IPS-NIHi11 (cell line): ENCODE data around the gene UPK1A.
A peak's percentile ranks its signal among the peaks of the same experiment; 100 is the strongest.
"Not testable (repeated sequence)": the region's sequence is repeated elsewhere in the genome, so short reads cannot be mapped to it uniquely, and the experiment has no call there.

Experiments used
- DNase-seq: peaks from one replicate; pipeline ENCODE4 v3.0.0; 2012; ENCODE audit warnings: mixed read lengths, low spot score

The UPK1A gene

DNA sequence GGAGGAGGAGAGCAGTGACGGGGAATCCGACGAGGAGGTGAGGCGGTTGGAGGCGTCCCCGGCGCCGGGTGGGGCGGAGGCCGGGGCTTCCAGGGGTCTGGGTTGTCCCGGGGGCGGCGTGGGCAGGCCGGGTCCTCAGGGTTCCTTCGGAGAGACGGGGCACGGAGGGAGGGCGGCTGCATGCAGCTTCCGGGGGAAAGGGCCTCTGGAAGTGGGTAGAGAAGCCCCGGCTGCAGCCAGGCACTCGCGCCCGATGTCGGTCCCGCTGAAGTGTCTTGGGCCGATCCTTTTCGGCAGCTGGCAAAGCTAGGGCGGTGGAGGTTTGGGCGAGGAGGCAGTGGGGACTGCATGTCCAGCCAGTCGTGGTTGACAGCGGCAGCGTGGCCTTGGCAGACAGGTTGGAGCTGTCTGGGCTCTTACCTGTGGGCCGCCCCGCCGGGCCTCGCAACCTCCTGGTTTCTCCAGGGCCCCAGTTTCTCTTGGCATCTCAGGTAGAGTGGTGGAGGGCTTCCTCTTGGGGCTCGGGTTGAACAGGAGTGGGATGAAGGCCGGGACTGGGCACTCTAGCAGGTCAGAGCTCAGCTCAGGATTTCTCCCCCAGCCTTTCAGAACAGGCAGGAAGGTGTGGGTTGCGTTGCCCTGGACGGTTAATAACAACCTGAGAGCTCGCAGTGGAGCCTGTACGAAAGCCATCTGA lies 52.2 kb downstream of the UPK1A start:
- DNase-seq = no peak

DNA sequence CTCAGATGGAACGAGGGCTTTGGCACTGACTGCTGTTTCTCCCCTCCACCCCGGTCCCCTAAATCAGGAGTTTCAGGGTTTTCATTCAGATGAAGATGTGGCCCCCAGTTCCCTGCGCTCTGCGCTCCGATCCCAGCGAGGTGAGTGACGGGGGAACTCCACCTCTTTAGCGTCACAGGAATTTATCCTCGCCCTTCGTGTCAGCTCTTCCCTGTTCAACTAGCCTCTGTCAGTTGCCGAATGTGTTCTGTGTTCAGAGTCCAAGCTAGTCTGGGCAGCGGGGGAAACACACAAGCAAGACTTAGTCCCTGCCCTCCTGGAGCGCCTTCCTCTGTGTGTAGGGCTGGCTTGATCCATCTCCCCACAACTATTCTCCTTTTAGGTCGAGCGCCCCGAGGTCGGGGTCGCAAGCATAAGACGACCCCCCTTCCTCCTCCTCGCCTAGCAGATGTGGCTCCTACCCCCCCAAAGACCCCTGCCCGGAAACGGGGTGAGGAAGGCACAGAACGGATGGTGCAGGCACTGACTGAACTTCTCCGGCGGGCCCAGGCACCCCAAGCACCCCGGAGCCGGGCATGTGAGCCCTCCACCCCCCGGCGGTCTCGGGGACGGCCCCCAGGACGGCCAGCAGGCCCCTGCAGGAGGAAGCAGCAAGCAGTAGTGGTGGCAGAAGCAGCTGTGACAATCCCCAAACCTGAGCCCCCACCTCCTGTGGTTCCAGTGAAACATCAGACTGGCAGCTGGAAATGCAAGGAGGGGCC lies 53.3 kb downstream of the UPK1A start:
- no peak for DNase-seq

DNA sequence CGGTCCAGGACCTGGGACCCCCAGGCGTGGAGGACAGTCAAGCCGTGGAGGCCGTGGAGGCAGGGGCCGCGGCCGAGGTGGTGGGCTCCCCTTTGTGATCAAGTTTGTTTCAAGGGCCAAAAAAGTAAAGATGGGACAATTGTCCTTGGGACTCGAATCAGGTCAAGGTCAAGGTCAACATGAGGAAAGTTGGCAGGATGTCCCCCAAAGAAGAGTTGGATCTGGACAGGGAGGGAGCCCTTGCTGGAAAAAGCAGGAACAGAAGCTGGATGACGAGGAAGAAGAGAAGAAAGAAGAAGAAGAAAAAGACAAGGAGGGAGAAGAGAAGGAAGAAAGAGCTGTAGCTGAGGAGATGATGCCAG lies 53.8 kb downstream of the UPK1A start:
- no peak for DNase-seq

DNA sequence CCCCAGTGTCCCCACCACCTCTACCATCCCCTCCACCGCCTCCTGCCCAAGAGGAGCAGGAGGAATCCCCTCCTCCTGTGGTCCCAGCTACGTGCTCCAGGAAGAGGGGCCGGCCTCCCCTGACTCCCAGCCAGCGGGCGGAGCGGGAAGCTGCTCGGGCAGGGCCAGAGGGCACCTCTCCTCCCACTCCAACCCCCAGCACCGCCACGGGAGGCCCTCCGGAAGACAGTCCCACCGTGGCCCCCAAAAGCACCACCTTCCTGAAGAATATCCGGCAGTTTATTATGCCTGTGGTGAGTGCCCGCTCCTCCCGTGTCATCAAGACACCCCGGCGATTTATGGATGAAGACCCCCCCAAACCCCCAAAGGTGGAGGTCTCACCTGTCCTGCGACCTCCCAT lies 54.3 kb downstream of the UPK1A start:
- no peak for DNase-seq

DNA sequence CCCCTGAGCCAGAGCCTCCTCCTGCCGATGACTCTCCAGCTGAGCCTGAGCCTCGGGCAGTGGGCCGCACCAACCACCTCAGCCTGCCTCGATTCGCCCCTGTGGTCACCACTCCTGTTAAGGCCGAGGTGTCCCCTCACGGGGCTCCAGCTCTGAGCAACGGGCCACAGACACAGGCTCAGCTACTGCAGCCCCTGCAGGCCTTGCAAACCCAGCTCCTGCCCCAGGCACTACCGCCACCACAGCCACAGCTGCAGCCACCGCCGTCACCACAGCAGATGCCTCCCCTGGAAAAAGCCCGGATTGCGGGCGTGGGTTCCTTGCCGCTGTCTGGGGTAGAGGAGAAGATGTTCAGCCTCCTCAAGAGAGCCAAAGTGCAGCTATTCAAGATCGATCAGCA lies 55.1 kb downstream of the UPK1A start:
- no peak for DNase-seq

DNA sequence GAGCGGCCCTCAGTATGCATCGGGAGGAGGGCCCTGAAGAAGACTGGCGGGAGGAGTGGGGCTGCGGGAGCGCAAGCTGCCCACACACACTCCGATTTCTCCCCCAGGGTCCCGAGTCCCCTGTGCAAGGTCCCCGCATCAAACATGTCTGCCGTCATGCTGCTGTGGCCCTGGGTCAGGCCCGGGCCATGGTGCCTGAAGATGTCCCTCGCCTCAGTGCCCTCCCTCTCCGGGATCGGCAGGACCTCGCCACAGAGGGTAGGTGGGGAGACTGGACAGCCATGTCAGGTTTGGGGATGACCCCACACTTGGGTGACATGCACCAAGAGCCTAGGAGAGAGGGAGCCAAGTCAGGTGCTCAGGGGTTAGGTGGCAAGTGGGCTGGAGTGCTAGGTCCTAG lies 56.1 kb downstream of the UPK1A start:
- no peak for DNase-seq

DNA sequence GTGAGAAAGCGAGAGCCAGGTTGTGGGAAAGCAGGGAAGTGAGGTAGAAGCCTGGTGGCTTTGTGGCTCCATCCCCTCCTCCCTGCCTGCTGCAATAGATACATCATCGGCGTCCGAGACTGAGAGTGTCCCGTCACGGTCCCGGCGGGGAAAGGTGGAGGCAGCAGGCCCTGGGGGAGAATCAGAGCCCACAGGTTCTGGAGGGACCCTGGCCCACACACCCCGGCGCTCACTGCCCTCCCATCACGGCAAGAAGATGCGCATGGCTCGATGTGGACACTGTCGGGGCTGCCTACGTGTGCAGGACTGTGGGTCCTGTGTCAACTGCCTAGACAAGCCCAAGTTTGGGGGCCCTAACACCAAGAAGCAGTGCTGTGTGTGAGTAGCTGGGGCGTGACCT lies 56.6 kb downstream of the UPK1A start:
- no peak for DNase-seq

DNA sequence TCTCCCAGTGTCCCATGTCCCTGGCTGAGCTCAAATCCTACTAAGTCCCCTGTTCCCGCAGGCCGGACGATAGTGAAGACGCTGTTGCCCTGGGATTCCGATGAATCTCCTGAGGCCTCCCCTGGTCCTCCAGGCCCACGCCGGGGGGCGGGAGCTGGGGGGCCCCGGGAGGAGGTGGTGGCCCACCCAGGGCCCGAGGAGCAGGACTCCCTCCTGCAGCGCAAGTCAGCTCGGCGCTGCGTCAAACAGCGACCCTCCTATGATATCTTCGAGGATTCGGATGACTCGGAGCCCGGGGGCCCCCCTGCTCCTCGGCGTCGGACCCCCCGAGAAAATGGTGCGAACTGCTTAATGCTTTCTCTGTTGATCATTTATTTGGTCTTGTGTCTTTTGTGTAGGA lies 57.4 kb downstream of the UPK1A start:
- no peak for DNase-seq

DNA sequence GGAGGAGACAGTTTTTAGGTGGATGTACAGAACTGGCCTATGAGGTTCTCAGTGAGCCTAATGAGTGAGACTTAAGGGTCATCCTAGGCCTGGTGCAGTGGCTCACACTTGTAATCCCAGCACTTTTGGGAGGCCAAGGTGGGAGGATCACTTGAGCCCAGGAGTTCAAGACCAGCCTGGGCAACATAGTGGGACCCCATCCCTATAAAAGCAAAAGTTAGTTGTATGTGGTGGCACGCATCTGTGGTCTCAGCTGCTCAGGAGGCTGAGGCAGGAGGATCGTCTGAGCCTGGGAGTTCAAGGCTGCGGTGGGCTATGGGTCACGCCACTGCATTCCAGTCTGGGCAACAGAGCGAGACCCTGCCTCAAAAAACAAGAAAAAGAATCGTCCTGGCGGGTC lies 57.8 kb downstream of the UPK1A start:
- DNase-seq = not testable (repeated sequence)

DNA sequence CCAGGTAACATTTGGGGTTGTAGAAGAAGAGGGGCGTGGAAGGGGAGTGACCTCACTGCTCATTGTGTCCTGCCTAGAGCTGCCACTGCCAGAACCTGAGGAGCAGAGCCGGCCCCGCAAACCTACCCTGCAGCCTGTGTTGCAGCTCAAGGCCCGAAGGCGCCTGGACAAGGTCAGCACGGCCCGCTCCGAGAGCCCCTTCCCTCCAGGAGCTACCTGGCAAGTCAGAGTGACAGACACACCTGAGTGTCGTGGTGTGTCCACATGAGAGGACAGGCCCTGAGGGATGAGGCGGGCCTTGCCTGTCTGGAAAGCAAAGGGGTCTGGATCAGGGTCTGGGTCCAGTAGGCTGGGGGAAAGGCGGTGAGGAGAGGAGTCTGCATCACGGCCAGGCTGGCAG lies 58.2 kb downstream of the UPK1A start:
- DNase-seq = no peak

DNA sequence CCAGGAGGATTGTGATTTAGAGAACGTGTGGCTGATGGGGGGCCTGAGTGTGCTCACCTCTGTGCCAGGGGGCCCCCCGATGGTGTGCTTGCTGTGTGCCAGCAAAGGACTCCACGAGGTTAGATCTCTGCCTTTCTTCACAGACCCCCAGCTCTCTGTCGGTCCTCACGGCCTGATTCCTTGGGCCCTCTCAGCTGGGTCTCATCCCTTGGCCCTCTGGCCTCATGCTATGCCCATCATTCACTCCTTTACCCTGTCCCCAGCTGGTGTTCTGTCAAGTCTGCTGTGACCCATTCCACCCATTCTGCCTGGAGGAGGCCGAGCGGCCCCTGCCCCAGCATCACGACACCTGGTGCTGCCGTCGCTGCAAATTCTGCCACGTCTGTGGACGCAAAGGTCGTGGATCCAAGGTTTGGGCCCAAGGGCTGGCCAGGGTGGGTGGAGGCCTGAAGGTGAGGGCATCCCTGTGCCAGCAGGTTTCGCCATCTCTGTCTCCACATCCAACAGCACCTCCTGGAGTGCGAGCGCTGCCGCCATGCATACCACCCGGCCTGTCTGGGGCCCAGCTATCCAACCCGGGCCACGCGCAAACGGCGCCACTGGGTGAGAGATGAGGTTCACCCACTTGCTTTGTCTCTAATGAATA lies 59.0 kb downstream of the UPK1A start:
- DNase-seq = no peak

DNA sequence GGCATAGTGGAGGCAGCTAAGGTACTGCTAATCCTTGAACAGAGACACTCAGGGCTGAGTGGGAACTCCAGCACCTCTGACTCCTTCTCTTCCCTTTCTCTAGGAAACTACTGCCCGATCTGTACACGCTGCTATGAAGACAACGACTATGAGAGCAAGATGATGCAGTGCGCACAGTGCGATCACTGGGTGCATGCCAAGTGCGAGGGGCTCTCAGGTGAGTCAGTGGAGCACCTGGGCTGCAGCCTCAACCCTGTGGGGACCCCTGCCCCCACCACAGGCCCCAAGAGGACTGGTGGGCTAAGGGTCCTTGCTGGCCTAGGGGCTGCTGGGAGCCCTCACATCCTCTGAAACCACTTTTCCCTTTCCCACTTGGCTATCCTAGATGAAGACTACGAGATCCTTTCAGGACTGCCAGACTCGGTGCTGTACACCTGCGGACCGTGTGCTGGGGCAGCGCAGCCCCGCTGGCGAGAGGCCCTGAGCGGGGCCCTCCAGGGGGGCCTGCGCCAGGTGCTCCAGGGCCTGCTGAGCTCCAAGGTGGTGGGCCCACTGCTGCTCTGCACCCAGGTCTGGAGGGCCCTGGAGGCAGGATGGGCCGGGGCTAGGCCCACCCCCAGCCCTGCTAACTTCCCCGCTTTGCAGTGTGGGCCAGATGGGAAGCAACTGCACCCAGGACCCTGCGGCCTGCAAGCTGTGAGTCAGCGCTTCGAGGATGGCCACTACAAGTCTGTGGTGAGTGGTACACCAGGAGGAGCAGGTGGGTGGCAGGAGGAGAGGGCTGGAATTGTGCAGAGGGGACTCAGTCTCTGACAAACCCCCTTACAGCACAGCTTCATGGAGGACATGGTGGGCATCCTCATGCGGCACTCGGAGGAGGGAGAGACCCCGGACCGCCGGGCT lies 61.0 kb downstream of the UPK1A start:
- peak; percentile 8 for DNase-seq
